GM12892 (cell line): ENCODE measurements around the gene ZBTB20.

Experiments used
- POLR2A ChIP-seq: IDR thresholded peaks from 2 replicates; pipeline ENCODE4 v1.6.1; 2011; ENCODE audit warnings: low read depth, low read length, control low read depth
- POLR2AphosphoS5 ChIP-seq: IDR thresholded peaks from 2 replicates; pipeline ENCODE4 v1.6.1; 2011; ENCODE audit warnings: low read depth, low read length, control low read depth
- TAF1 ChIP-seq: IDR thresholded peaks from 2 replicates; pipeline ENCODE4 v1.6.1; 2011; ENCODE audit warnings: low read depth, mild to moderate bottlenecking, control low read depth, low read length, borderline replicate concordance

DNA sequence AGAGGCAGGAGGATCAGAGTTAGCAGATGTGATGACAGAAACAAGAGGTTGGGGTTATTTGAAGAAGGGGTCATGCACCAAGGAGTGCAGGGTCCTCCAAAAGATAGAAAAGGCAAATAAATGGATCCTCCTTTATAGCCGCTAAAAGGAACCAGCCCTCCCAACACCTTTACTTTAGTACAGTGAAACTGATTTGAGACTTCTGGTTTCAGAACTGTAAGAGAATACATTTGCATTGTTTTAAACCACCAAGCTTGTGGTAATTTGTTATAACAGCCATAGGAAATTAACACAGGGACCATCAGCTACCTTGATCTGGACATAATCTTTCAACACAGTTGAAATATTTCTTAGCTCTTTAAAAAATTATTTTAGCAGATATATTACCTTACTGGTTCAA is 686.6 kb downstream of the ZBTB20 start:
- no peak for TF ChIP-seq POLR2A
- no peak for TF ChIP-seq TAF1
- no peak for TF ChIP-seq POLR2AphosphoS5
